ENCODE measurements around the gene TANK. TPM values are rescaled to one million over a fixed set of nuclear protein-coding genes. Genes with fewer than 3 reads are reported as not detected.

The TANK gene
- polyA plus RNA-seq, 6 donors from 2014 or later: 132 to 167 (median 136) TPM

DNA sequence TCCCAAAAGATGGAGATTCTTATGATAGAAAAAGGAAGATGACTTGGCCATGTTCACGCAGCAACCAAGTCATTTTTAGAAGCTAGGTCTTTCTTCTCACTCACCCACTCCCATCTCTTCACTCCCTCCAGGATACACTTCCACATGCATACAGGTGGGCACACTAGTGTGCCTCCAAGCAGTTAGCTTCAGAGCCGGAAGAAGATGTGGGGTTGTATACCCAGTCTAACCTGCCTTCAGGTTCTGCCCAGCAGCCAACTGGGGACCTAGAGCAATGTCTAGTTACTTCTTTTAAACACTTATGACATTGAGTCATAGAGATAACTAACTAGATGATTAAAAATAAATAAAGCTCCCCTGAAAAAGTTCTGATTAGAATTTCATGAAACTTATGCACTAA lies 21.8 kb upstream of the TANK start:
- DNase-seq (no peak), ATAC-seq (ENCODE audit: low read depth in 2 of 2) (peak; percentile 18 to 22)
- no peaks in the 10 kb centered on the region for H3K27me3 Mint-ChIP-seq
- peaks cover 55 to 68% (median 57%) of the 10 kb centered on the region in 3 donors for H3K4me1 Mint-ChIP-seq
- H3K9me3 Mint-ChIP-seq: peaks cover 0 to 4% (median 0%) of the 10 kb centered on the region in 7 donors
- H3K27ac Mint-ChIP-seq: peak overlapping the region; percentile 98 to 99 (median 99)
- peaks cover 0 to 8% of the 10 kb centered on the region in 2 donors for H3K36me3 Mint-ChIP-seq
- peak overlapping the region; percentile 90 to 97 (median 95) for H3K4me3 Mint-ChIP-seq

DNA sequence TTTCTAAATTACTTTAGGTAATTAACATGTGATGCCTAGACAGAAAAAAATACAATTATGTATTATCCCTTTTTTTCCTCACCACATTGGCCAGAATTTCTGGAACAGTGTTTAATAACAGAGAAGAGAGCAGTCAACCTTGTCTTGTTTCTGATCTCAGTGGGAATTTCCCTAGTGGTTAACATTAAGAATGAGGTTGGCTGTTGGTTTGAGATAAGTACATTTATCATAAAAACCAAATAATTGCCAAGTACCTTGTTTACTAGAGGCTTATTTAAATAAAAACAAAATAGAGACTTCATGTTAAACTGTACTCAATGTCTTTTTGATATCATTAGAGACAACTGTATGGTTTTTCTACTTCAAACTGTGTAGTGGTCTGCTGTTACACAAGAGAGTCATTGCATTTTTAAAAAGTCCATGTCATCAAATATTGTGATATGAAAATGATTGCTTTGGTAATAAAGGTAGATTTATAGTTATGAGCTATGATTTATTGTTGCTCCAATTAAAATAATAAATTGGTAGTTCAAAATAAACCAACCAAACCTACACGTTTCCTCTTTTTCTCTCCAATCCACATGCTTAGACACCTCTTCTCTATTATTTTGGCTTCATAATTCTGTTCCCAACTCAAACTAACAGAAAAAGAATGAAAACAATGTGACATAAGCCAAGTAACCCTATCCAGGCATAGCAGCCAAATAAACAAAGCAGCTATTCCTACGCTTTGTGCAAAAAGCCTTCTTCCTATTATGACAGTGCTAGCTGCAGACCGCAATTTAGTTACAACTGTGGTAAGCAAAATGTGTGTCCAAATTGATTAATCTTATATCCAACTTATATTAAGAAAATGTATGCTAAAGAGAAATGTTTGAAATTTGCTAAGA lies 20.9 kb upstream of the TANK start:
- DNase-seq (peak; percentile 43), ATAC-seq (ENCODE audit: low read depth in 2 of 2) (peak; percentile 39 to 51)
- H3K27ac Mint-ChIP-seq: peak overlapping the region; percentile 98 to 99 (median 99)
- H3K9me3 Mint-ChIP-seq: peaks cover 0 to 7% (median 5%) of the 10 kb centered on the region in 7 donors
- peak overlapping the region; percentile 90 to 97 (median 95) for H3K4me3 Mint-ChIP-seq
- H3K27me3 Mint-ChIP-seq: no peaks in the 10 kb centered on the region
- H3K4me1 Mint-ChIP-seq: peaks cover 60 to 73% (median 64%) of the 10 kb centered on the region in 3 donors
- H3K36me3 Mint-ChIP-seq: peaks cover 5 to 14% of the 10 kb centered on the region in 2 donors

DNA sequence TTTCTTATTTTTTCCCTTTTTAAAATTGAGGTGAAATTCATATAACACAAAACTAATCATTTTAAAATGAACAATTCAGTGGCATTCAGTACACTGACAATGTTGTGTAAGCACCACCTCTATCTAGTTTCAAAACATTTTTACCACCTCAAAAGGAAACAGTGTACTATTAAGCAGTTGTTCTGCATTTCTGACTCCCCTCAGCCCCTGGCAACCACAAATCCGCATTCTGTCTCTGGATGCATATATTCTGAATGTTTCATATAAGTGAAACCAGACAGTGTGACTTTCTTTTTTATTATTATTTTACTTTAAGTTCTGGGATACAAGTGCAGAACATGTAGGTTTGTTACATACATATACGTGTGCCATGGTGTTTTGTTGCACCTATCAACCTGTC lies 19.2 kb upstream of the TANK start:
- peak overlapping the region; percentile 58 to 97 (median 86) for H3K4me3 Mint-ChIP-seq
- H3K27me3 Mint-ChIP-seq: no peaks in the 10 kb centered on the region
- peaks cover 17 to 21% of the 10 kb centered on the region in 2 donors for H3K36me3 Mint-ChIP-seq
- H3K27ac Mint-ChIP-seq: peak overlapping the region; percentile 38 to 74 (median 59)
- H3K9me3 Mint-ChIP-seq: peaks cover 0 to 10% (median 6%) of the 10 kb centered on the region in 7 donors
- ATAC-seq (ENCODE audit: low read depth in 2 of 2) (no peak), DNase-seq (no peak)
- H3K4me1 Mint-ChIP-seq: peaks cover 68 to 77% (median 70%) of the 10 kb centered on the region in 3 donors

DNA sequence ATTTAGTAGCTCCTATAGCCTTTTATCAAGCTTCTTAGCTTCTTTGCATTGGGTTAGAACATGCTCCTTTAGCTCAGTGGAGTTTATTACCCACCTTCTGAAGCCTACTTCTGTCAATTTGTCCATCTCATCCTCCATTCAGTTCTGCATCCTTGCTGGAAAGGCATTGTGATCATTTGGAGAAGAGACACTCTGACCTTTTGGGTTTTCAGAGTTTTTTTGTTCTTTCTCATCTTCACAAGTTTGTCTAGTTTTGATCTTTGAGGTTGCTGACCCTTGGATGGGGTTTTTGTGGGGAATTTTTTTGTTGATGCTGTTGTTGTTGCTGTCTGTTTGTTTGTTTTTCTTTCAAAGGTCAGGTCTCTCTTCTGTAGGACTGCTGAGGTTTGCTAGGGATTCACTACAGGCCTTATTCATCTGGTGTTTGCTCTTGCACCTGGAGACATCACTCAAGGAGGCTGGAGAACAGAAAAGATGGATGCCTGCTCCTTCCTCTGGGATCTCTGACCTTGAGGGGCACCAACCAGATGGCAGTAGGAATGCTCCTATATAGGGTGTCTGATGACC lies 13.9 kb upstream of the TANK start:
- H3K4me1 Mint-ChIP-seq: peaks cover 73 to 87% (median 86%) of the 10 kb centered on the region in 3 donors
- H3K27me3 Mint-ChIP-seq: no peaks in the 10 kb centered on the region
- peak overlapping the region in 5 of 6 donors; percentile 1 to 88 (median 74) for H3K27ac Mint-ChIP-seq
- H3K36me3 Mint-ChIP-seq: peaks cover 54 to 67% of the 10 kb centered on the region in 2 donors
- DNase-seq: no peak
- peaks cover 5 to 49% (median 34%) of the 10 kb centered on the region in 7 donors for H3K9me3 Mint-ChIP-seq
- ATAC-seq (ENCODE audit: low read depth in 2 of 2): no peak
- H3K4me3 Mint-ChIP-seq: peak overlapping the region in 6 of 8 donors; percentile 5 to 63 (median 29)

DNA sequence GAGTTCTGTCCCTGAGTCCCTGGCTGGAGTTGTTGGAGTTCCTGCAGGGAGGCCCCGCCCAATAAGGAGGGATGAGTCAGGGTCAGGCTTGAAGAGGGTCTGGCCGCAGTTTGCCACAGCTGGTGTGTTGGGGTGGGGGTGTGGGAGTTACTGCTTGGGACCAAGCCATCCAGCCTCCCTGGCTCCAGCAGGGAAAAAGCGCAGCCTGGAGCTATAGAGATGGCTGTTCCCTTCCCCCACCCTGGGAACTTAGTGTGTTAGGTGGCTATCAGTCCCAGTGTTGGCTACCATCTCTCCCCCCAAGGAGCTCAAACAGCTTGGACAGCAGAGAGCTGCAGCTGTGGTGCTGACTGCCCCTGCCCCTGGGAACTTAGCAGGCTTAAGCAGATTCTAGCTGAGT lies 13.2 kb upstream of the TANK start:
- ATAC-seq (ENCODE audit: low read depth in 2 of 2) (peak in 1 of 2 donors; percentile 20), DNase-seq (no peak)
- H3K27me3 Mint-ChIP-seq: no peaks in the 10 kb centered on the region
- H3K4me3 Mint-ChIP-seq: no peak overlapping the region
- peaks cover 8 to 57% (median 40%) of the 10 kb centered on the region in 7 donors for H3K9me3 Mint-ChIP-seq
- peaks cover 72 to 86% (median 79%) of the 10 kb centered on the region in 3 donors for H3K4me1 Mint-ChIP-seq
- peaks cover 55 to 74% of the 10 kb centered on the region in 2 donors for H3K36me3 Mint-ChIP-seq
- H3K27ac Mint-ChIP-seq: peak overlapping the region in 5 of 6 donors; percentile 53 to 85 (median 76)

DNA sequence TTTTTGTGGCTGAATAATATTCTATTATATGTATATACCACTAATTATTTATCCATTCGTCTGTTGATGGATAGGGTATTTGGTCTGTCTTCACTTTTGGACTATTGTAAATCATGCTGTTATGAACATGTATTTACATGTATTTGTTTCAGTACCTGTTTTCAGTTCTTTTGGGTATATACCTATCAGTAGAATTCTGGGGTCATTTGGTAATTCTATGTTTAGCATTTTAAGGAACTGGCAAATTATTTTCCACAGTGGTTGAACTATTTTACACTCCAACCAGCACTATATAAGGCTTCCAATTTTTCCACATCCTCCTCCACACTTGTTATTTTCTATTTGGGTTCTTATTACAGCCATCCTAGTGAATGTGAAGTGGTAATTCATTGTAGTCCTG lies 12.4 kb upstream of the TANK start:
- H3K4me3 Mint-ChIP-seq: peak overlapping the region in 3 of 8 donors; percentile 1 to 59 (median 44)
- peaks cover 8 to 65% (median 44%) of the 10 kb centered on the region in 7 donors for H3K9me3 Mint-ChIP-seq
- H3K36me3 Mint-ChIP-seq: peaks cover 61 to 83% of the 10 kb centered on the region in 2 donors
- H3K27ac Mint-ChIP-seq: peak overlapping the region in 3 of 6 donors; percentile 55 to 85 (median 56)
- ATAC-seq (ENCODE audit: low read depth in 2 of 2) (peak; percentile 64 to 76), DNase-seq (no peak)
- peaks cover 67 to 79% (median 71%) of the 10 kb centered on the region in 3 donors for H3K4me1 Mint-ChIP-seq
- no peaks in the 10 kb centered on the region for H3K27me3 Mint-ChIP-seq

DNA sequence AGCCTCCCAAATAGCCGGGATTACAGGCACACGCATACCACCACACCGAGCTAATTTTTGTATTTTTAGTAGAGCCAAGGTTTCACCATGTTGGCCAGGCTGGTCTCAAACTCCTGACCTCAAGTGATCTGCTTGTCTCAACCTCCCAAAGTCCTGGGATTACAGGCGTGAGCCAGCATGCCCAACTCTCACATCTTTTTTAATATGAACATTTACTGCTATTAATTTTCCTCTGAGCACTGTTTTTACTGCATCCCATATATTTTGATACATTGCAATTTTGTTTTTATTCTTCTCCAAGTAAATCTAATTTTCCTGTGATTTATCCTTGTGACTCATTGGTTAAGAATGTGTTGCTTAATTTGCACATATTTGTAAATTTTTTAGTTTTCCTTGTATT lies 9.5 kb upstream of the TANK start:
- Mint-ChIP-seq H3K4me1 (peaks cover 50 to 68% (median 56%) of the 10 kb centered on the region in 3 donors), H3K9me3 (peaks cover 8 to 59% (median 45%) of the 10 kb centered on the region in 7 donors), H3K27ac (no peak overlapping the region), H3K4me3 (peak overlapping the region in 2 of 8 donors; percentile 3 to 35), H3K27me3 (no peaks in the 10 kb centered on the region), H3K36me3 (peaks cover 57 to 78% of the 10 kb centered on the region in 2 donors)
- DNase-seq: no peak
- no peak for ATAC-seq (ENCODE audit: low read depth in 2 of 2)

DNA sequence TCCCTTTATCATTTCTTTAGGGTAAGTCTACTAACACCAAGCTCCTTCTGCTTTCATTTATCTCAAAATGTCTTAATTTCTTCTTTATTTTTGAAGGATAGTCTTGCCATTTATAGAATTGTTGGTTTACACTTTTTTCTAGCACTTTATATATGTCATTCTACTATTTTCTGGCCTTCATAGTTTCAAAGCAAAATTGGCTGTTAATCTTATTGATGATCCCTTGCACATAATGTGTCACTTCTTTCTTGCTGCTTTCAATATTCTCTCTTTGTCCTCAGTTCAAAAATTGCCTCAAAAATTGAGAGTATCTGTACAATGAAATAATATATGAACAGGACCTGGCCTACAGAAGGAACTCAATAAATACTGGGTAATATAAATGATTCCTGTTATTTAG lies 7.9 kb upstream of the TANK start:
- peaks cover 8 to 59% (median 45%) of the 10 kb centered on the region in 7 donors for H3K9me3 Mint-ChIP-seq
- H3K27ac Mint-ChIP-seq: no peak overlapping the region
- ATAC-seq (ENCODE audit: low read depth in 2 of 2): no peak
- peaks cover 46 to 65% (median 56%) of the 10 kb centered on the region in 3 donors for H3K4me1 Mint-ChIP-seq
- H3K36me3 Mint-ChIP-seq: peaks cover 61 to 72% of the 10 kb centered on the region in 2 donors
- DNase-seq: no peak
- H3K27me3 Mint-ChIP-seq: no peaks in the 10 kb centered on the region
- H3K4me3 Mint-ChIP-seq: no peak overlapping the region

DNA sequence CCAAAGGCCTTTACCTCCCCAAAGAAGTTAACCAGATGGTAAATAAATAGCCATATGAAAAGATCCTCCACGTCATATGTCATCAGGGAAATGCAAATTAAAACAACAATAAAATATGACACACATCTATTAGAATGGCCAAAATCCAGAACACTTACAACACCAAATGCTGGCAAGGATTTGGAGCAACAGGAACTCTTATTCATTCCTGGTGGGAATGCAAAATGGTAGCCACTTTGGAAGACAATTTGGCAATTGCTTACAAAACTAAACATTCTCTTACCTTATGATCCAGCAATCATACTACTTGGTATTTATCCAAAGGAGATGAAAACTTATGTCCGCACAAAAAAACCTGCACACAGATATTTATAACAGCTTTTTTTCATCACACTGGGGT lies 1.3 kb upstream of the TANK start:
- H3K4me3 Mint-ChIP-seq: peak overlapping the region in 4 of 8 donors; percentile 29 to 92 (median 56)
- ATAC-seq (ENCODE audit: low read depth in 2 of 2) (no peak), DNase-seq (no peak)
- H3K27ac Mint-ChIP-seq: peak overlapping the region in 4 of 6 donors; percentile 36 to 97 (median 49)
- peaks cover 44 to 69% (median 63%) of the 10 kb centered on the region in 3 donors for H3K4me1 Mint-ChIP-seq
- H3K27me3 Mint-ChIP-seq: no peaks in the 10 kb centered on the region
- H3K9me3 Mint-ChIP-seq: no peaks in the 10 kb centered on the region
- peaks cover 17 to 28% of the 10 kb centered on the region in 2 donors for H3K36me3 Mint-ChIP-seq

DNA sequence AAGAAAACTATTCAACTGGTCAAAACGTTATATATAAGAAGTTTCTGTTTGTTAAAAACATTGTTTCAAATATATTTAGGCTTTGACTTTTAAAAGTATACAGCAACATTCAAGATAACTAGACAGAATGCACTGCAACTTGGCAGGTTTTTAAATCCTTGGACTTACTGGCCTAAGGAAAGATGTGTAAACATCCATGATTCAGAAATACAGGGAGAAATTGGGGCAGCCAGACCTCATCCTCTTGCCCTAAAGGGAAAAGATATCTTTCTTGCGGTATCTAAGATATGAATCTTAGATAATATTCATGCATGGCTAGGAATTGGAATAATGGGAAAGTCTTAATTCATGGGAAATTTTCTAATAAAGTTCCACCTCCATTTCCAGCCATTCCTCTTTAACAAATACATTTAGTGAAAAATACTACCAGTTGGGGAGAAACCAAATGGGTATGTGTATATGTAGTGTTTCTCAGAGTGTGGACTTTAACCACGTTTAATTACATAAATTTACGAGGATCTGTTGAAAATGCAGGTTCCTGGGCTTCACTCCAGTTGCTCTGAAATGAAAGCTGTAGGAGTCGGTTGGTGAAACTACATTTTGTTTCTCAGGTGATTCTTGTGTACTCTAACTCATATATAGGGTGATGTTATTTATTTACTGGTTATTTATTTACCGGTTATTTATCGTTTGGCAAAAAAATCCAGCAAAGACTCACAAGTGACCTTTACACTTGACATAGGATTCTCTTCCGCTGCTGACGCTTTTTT lies 587 bp upstream of the TANK start:
- DNase-seq (no peak), ATAC-seq (ENCODE audit: low read depth in 2 of 2) (no peak)
- Mint-ChIP-seq H3K4me1 (peaks cover 42 to 62% (median 61%) of the 10 kb centered on the region in 3 donors), H3K36me3 (peaks cover 14 to 21% of the 10 kb centered on the region in 2 donors), H3K27ac (peak overlapping the region in 5 of 6 donors; percentile 39 to 100 (median 98)), H3K4me3 (peak overlapping the region; percentile 92 to 100 (median 98)), H3K9me3 (no peaks in the 10 kb centered on the region), H3K27me3 (no peaks in the 10 kb centered on the region)

DNA sequence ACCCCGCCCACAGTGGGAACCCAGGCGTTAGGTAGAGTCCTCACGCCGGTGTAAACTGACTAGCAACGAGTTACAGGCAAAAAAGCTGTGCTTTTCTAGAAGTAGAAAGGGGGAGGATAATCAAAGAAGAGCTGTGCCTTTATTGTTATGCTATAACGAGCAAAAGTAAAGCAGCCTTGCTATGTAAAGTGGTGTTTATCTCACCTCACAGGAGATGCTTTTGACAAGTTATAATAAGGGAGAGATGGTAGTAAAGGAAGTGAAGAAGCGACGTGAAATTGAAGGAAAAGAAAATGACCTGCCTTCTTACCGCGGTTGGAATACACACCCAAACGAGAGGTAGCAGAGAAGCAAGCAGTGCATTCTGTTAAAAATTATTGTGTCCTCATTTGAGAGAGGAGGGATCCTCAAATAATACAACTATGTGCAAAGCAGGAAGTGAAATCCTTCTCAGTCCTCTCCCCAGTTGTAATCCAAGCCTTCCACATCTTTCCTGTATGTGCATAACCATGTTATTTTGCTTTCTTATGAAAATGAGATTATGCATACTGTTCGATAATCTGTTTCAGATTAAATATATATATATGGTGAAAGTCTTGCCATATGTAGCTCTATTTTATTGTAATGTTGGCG lies 962 bp downstream of the TANK start:
- H3K27ac Mint-ChIP-seq: peak overlapping the region; percentile 97 to 100 (median 98)
- peaks cover 50 to 67% (median 64%) of the 10 kb centered on the region in 3 donors for H3K4me1 Mint-ChIP-seq
- no peaks in the 10 kb centered on the region for H3K27me3 Mint-ChIP-seq
- H3K4me3 Mint-ChIP-seq: peak overlapping the region; percentile 92 to 100 (median 98)
- ATAC-seq (ENCODE audit: low read depth in 2 of 2): peak; percentile 50 to 55
- peak; percentile 50 for DNase-seq
- peaks cover 17 to 20% of the 10 kb centered on the region in 2 donors for H3K36me3 Mint-ChIP-seq
- H3K9me3 Mint-ChIP-seq: no peaks in the 10 kb centered on the region

DNA sequence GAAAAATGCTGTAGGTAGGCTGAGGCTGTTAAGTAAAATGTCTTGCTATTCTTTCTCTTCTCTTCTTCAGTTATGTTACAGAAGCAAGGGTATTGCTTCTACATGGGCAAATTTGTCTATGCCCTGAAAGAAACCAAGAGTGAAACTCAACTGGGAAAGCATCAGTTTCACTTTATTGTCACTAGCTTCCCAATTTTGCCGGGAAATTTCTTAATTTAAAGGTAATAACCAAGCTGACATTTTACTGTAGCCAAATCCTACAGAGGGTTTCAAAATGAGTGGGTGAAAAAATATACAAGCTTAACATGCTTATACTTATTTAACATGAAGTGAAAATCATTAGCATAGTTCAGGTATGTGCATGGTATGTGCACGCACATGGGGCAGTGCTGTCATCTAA lies 3.2 kb downstream of the TANK start:
- H3K36me3 Mint-ChIP-seq: peaks cover 12 to 14% of the 10 kb centered on the region in 2 donors

More for the DNA sequence above, 3.2 kb downstream of the TANK start:
- no peaks in the 10 kb centered on the region for H3K27me3 Mint-ChIP-seq
- H3K4me1 Mint-ChIP-seq: peaks cover 52 to 79% (median 69%) of the 10 kb centered on the region in 3 donors
- H3K27ac Mint-ChIP-seq: peak overlapping the region in 5 of 6 donors; percentile 9 to 97 (median 75)
- H3K9me3 Mint-ChIP-seq: no peaks in the 10 kb centered on the region
- DNase-seq: no peak
- ATAC-seq (ENCODE audit: low read depth in 2 of 2): no peak
- peak overlapping the region in 6 of 8 donors; percentile 42 to 99 (median 74) for H3K4me3 Mint-ChIP-seq

Measured in naive B cell (primary cell).